Lung (tissue), 12 donors: ENCODE measurements around the gene LAIR1. TPM values are rescaled to one million over a fixed set of nuclear protein-coding genes. Genes with fewer than 3 reads are reported as not detected.

ENCODE experiments used
- ATAC-seq: fragments of 200-7000 bp; cut with Tn5 transposase; one replicate; pipeline ENCODE4 v1.9.1; 2020; ENCODE audit warnings: moderate number of reproducible peaks; ENCODE audit not compliant: insufficient read depth, low FRiP score
- DNase-seq, 3 donors: peaks; one replicate each; pipeline ENCODE4 v3.0.0-alpha.2; 2013 to 2017
- H3K27ac ChIP-seq, 2 donors: one replicate each; pipeline ENCODE4 v1.5.1; 2013; ENCODE audit warnings: mild to moderate bottlenecking in 2 of 2, moderate library complexity in 2 of 2, control low read depth in 1 of 2, inconsistent platforms in 1 of 2, low read depth in 1 of 2, low read length in 1 of 2
- H3K27me3 ChIP-seq, 3 donors: one replicate each; pipeline ENCODE4 v1.5.1; 2013; ENCODE audit warnings: low read length in 2 of 3; ENCODE audit not compliant: control insufficient read depth in 3 of 3, insufficient read depth in 3 of 3
- H3K36me3 ChIP-seq, 4 donors: one replicate each; pipeline ENCODE4 v1.5.1; 2013; ENCODE audit warnings: low read length in 4 of 4, mild to moderate bottlenecking in 1 of 4, moderate library complexity in 1 of 4; ENCODE audit not compliant: control insufficient read depth in 4 of 4, insufficient read depth in 4 of 4
- H3K4me1 ChIP-seq, 5 donors: one replicate each; pipeline ENCODE4 v1.5.1; 2013; ENCODE audit warnings: low read length in 5 of 5, mild to moderate bottlenecking in 2 of 5, moderate library complexity in 1 of 5; ENCODE audit not compliant: control insufficient read depth in 5 of 5, insufficient read depth in 5 of 5
- H3K4me3 ChIP-seq: one replicate; pipeline ENCODE4 v1.5.1; 2013; ENCODE audit warnings: mild to moderate bottlenecking, control low read depth, moderate library complexity
- H3K9ac ChIP-seq, 2 donors: one replicate each; pipeline ENCODE4 v1.5.1; 2013; ENCODE audit warnings: low read length in 2 of 2, control low read depth in 1 of 2; ENCODE audit not compliant: insufficient read depth in 1 of 2
- H3K9me3 ChIP-seq, 4 donors: one replicate each; pipeline ENCODE4 v1.5.1; 2013; ENCODE audit warnings: low read length in 3 of 4, mild to moderate bottlenecking in 1 of 4, moderate library complexity in 1 of 4; ENCODE audit not compliant: control insufficient read depth in 4 of 4, insufficient read depth in 3 of 4
- CTCF ChIP-seq: IDR thresholded peaks from 2 replicates; pipeline ENCODE4 v1.5.1; 2012; ENCODE audit warnings: mild to moderate bottlenecking; ENCODE audit errors: control extremely low read depth, extremely low read depth
- whole genome bisulfite sequencing, 2 donors: extraction: QIAGEN DNeasy Blood & Tissue Kit; methylation state at CpG; one replicate each; pipeline ENCODE4 v1.1.7; 2013; 5-methylcytosine and 5-hydroxymethylcytosine counted together
- polyA plus RNA-seq, 2 donors: library from polyadenylated mRNA; stranded (reverse); fragments of 200-250 nt; gene quantifications; one replicate each; pipeline ENCODE4 v1.2.1, GENCODE V29; 2013
- total RNA-seq, 2 donors: library from RNA; depleted of rRNA in 1 of 2; stranded (reverse); fragments of >200 nt in 1 of 2; gene quantifications; one replicate each; pipeline ENCODE4 v1.2.1, GENCODE V29; 2014 to 2021
- donor health status: control.
- donor health status: control.
- donor health status: Bipolar disorder and iron deficiency.
- donor health status: healthy.
- donor health status: DM: yes; HTN: yes; CAD: no.

The LAIR1 gene
- total and polyA plus RNA-seq, 4 donors: 27.4 to 253 (median 77.1) TPM

- ATAC-seq: no peak
- H3K27me3 ChIP-seq: peaks cover 4 to 18% (median 14%) of the 10 kb centered on the region in 3 donors
Measured at GRCh38 chr19:54411033-54411432, 46.3 kb upstream of the LAIR1 start.

GRCh38 chr19:54408456-54409026, 43.8 kb upstream of the LAIR1 start:
- DNase-seq (no peak), ATAC-seq (no peak)
- TF ChIP-seq CTCF: no peak

More at GRCh38 chr19:54411033-54411432, 46.3 kb upstream of the LAIR1 start:
- no peak for DNase-seq
- Histone ChIP-seq H3K36me3 (no peaks in the 10 kb centered on the region), H3K4me1 (peaks cover 0 to 1% (median 0%) of the 10 kb centered on the region in 5 donors), H3K27ac (no peak overlapping the region), H3K9ac (no peak overlapping the region), H3K9me3 (peaks cover 0 to 3% (median 0%) of the 10 kb centered on the region in 4 donors), H3K4me3 (no peak overlapping the region)
- no peak for TF ChIP-seq CTCF

GRCh38 chr19:54407780-54408179, 43.0 kb upstream of the LAIR1 start:
- H3K4me1 ChIP-seq: no peaks in the 10 kb centered on the region
- no peaks in the 10 kb centered on the region for H3K36me3 ChIP-seq
- no peaks in the 10 kb centered on the region for H3K9me3 ChIP-seq
- no peak for DNase-seq
- no peak for TF ChIP-seq CTCF
- H3K27me3 ChIP-seq: peaks cover 0 to 2% (median 0%) of the 10 kb centered on the region in 3 donors
- no peak overlapping the region for H3K9ac ChIP-seq
- no peak overlapping the region for H3K27ac ChIP-seq
- WGBS, 2 donors: 92 to 93% methylated on average over 7 of the region's 7 CpGs
- no peak overlapping the region for H3K4me3 ChIP-seq
- no peak for ATAC-seq

More at GRCh38 chr19:54408456-54409026, 43.8 kb upstream of the LAIR1 start:
- H3K4me3 ChIP-seq: no peak overlapping the region
- no peaks in the 10 kb centered on the region for H3K4me1 ChIP-seq
- H3K27me3 ChIP-seq: peaks cover 0 to 2% (median 0%) of the 10 kb centered on the region in 3 donors
- no peaks in the 10 kb centered on the region for H3K36me3 ChIP-seq
- WGBS, 2 donors: 71 to 83% methylated on average over 9 of the region's 9 CpGs
- H3K9me3 ChIP-seq: no peaks in the 10 kb centered on the region
- no peak overlapping the region for H3K9ac ChIP-seq
- no peak overlapping the region for H3K27ac ChIP-seq

GRCh38 chr19:54405628-54406027, 40.9 kb upstream of the LAIR1 start:
- ATAC-seq: no peak
- peaks cover 0 to 2% (median 0%) of the 10 kb centered on the region in 3 donors for H3K27me3 ChIP-seq

More at GRCh38 chr19:54405628-54406027, 40.9 kb upstream of the LAIR1 start:
- Histone ChIP-seq H3K9ac (no peak overlapping the region), H3K4me3 (no peak overlapping the region), H3K36me3 (no peaks in the 10 kb centered on the region), H3K9me3 (no peaks in the 10 kb centered on the region), H3K4me1 (no peaks in the 10 kb centered on the region), H3K27ac (no peak overlapping the region)
- DNase-seq: no peak
- no peak for TF ChIP-seq CTCF
